Ishikawa (cell line): ENCODE data around the gene PLA2G4E.

Source experiments
- CEBPB ChIP-seq: IDR thresholded peaks from 2 replicates; pipeline ENCODE4 v1.6.1; 2012
- CREB1 ChIP-seq: IDR thresholded peaks from 2 replicates; pipeline ENCODE4 v1.6.1; 2012; ENCODE audit warnings: low read depth
- MAX ChIP-seq: IDR thresholded peaks from 2 replicates; pipeline ENCODE4 v1.6.1; 2012
- NFIC ChIP-seq: IDR thresholded peaks from 2 replicates; pipeline ENCODE4 v1.6.1; 2012
- REST ChIP-seq: IDR thresholded peaks from 2 replicates; pipeline ENCODE4 v1.6.1; 2012; ENCODE audit warnings: low read depth, mild to moderate bottlenecking
- TCF12 ChIP-seq: IDR thresholded peaks from 2 replicates; pipeline ENCODE4 v1.6.1; 2012; ENCODE audit warnings: low read depth
- USF1 ChIP-seq: IDR thresholded peaks from 2 replicates; pipeline ENCODE4 v1.6.1; 2012

- TF ChIP-seq NFIC: no peak
- no peak for TF ChIP-seq REST
- no peak for TF ChIP-seq MAX
- no peak for TF ChIP-seq TCF12
- no peak for TF ChIP-seq CREB1
- no peak for TF ChIP-seq USF1
- TF ChIP-seq CEBPB: no peak
These were observed 54.4 kb downstream of the PLA2G4E start for GRCh38 chr15:41966414-41966812.
